Measurements from ENCODE around the gene SRBD1. TPM values are rescaled to one million over a fixed set of nuclear protein-coding genes. Genes with fewer than 3 reads are reported as not detected.

SRBD1 gene, protein sequence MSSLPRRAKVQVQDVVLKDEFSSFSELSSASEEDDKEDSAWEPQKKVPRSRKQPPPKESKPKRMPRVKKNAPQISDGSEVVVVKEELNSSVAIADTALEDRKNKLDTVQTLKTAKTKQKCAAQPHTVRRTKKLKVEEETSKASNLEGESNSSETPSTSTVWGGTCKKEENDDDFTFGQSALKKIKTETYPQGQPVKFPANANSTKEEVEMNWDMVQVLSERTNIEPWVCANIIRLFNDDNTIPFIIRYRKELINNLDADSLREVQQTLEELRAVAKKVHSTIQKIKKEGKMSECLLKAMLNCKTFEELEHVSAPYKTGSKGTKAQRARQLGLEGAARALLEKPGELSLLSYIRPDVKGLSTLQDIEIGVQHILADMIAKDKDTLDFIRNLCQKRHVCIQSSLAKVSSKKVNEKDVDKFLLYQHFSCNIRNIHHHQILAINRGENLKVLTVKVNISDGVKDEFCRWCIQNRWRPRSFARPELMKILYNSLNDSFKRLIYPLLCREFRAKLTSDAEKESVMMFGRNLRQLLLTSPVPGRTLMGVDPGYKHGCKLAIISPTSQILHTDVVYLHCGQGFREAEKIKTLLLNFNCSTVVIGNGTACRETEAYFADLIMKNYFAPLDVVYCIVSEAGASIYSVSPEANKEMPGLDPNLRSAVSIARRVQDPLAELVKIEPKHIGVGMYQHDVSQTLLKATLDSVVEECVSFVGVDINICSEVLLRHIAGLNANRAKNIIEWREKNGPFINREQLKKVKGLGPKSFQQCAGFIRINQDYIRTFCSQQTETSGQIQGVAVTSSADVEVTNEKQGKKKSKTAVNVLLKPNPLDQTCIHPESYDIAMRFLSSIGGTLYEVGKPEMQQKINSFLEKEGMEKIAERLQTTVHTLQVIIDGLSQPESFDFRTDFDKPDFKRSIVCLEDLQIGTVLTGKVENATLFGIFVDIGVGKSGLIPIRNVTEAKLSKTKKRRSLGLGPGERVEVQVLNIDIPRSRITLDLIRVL
- 15.2 and 18.3 TPM in 2 replicates for total RNA-seq

DNA sequence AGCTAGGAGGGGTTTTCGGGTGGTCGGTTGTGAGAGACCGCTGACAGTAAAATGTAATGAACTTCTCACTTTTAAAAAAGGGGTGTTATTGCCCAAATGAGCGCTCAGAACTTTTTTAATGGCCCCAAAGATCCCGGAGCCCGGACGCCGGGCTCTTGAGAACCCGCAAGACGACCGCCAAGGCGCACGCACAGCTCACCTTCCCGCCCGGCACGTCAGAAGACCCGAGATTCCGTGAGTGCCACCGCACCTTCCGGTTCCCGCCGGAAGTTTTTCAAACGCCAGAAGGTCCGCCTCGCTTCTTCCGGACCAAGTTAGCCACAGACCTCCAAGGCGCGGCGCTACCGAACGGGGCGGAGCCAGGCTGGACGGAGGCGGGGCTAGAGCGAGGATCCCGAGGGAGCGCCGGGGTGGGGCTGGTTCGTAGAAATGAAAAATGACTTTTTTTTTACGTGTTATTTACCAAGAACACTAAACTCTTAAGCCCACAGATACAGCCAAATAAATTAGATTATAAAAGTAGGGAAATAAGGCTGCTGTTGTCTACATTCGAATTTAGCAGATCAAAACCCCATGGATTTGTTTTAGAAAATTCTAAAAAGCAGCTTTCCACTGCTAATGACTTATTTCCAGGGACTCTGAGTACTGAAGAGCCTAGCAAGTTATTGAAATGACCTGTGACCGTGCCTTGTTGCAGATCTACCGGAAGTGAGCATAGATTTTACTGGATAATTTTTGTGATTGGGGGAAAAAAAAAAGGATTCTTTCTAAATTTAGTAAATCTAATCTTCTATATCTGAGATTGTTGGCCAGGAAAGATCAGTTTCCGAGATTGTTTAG is at the start of gene SRBD1:
Gene SRBD1 (minus strand): TSS at position 248 of the 840 bp plus-strand sequence. CDS start 5,826 bp downstream, outside the sequence.
- H3K4me3 Mint-ChIP-seq = peak within 1 kb of the TSS; percentile 96
- intact Hi-C loops (cut with micrococcal nuclease) = loop anchor here (1.0 to 5.0 kb wide), 4 partner anchors 26 to 1444 kb away; partner anchors contain the start of genes PPM1B and PRKCE
- H3K27ac Mint-ChIP-seq = peak within 1 kb of the TSS; percentile 92
- H3K36me3 Mint-ChIP-seq (ENCODE audit: low read depth) = peaks cover 4% of the 10 kb centered on the region
- no peaks in the 10 kb centered on the region for H3K27me3 Mint-ChIP-seq (ENCODE audit: insufficient read depth)
- peaks cover 27% of the 10 kb centered on the region for H3K4me1 Mint-ChIP-seq (ENCODE audit: low read depth)
- no peaks in the 10 kb centered on the region for H3K9me3 Mint-ChIP-seq
- DNase-seq (ENCODE audit: low spot score) = peak; percentile 84

GRCh38 chr2:45654250-45654649 is 43.2 kb upstream of the SRBD1 start:
- H3K4me1 Mint-ChIP-seq (ENCODE audit: low read depth) = peaks cover 26% of the 10 kb centered on the region
- H3K27me3 Mint-ChIP-seq (ENCODE audit: insufficient read depth) = peaks cover 18% of the 10 kb centered on the region
- no peak overlapping the region for H3K27ac Mint-ChIP-seq
- peaks cover 2% of the 10 kb centered on the region for H3K36me3 Mint-ChIP-seq (ENCODE audit: low read depth)
- DNase-seq (ENCODE audit: low spot score) = no peak
- intact Hi-C loops (cut with micrococcal nuclease) = no loop called here
- no peaks in the 10 kb centered on the region for H3K9me3 Mint-ChIP-seq
- H3K4me3 Mint-ChIP-seq = no peak overlapping the region

GRCh38 chr2:45653122-45653913 is 42.3 kb upstream of the SRBD1 start:
- Mint-ChIP-seq H3K36me3 (ENCODE audit: low read depth) (peaks cover 2% of the 10 kb centered on the region), H3K4me3 (peak overlapping the region; percentile 87), H3K27me3 (ENCODE audit: insufficient read depth) (peaks cover 20% of the 10 kb centered on the region), H3K27ac (no peak overlapping the region), H3K9me3 (no peaks in the 10 kb centered on the region), H3K4me1 (ENCODE audit: low read depth) (peaks cover 28% of the 10 kb centered on the region)
- intact Hi-C loops (cut with micrococcal nuclease) = no loop called here
- no peak for DNase-seq (ENCODE audit: low spot score)

DNA sequence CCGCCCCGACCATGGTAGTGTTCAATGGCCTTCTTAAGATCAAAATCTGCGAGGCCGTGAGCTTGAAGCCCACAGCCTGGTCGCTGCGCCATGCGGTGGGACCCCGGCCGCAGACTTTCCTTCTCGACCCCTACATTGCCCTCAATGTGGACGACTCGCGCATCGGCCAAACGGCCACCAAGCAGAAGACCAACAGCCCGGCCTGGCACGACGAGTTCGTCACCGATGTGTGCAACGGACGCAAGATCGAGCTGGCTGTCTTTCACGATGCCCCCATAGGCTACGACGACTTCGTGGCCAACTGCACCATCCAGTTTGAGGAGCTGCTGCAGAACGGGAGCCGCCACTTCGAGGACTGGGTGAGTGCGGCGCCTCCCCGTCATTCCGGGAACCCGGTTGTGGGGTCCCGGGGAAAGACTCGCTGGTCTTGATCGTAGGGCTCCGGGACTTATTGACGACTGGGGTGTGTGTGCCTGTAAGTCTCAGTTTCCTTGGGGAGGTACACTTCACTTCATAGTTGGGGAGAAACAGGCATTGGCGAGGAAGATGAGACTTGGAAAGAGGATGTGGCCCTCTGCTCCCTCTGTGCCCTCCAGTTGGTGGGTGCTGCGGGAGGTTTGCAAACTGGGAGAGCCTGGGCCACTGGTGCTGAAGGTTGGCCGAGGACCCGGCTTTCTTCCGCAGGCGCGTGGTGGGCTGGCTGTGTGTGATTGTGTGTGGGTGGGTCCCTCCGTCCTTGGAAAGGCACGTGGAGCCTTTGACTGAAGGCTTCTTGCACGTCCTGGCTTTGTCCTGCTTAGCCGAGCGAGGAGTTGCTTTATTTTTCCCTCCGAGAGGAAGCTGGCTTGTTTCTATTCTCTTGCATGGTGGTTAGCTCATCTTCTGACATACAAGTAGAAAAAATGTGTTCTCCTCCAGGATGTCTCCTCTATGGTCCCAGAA is 41.3 kb upstream of the SRBD1 start:
- Mint-ChIP-seq H3K4me1 (ENCODE audit: low read depth) (peaks cover 28% of the 10 kb centered on the region), H3K27ac (peak overlapping the region; percentile 76), H3K4me3 (peak overlapping the region; percentile 87), H3K9me3 (no peaks in the 10 kb centered on the region), H3K27me3 (ENCODE audit: insufficient read depth) (peaks cover 30% of the 10 kb centered on the region), H3K36me3 (ENCODE audit: low read depth) (peaks cover 2% of the 10 kb centered on the region)
- intact Hi-C loops (cut with micrococcal nuclease) = no loop called here
- DNase-seq (ENCODE audit: low spot score) = peak; percentile 19

GRCh38 chr2:45651415-45652089 is 40.5 kb upstream of the SRBD1 start, which contains the start of gene PRKCE:
Gene PRKCE, plus strand, starts transcription at chr2:45651675.
- DNase-seq (ENCODE audit: low spot score) = no peak
- intact Hi-C loops (cut with micrococcal nuclease) = loop anchor here (1.0 to 2.0 kb wide), 3 partner anchors 40 to 1483 kb away; partner anchors contain the start of genes PPM1B and SRBD1
- Mint-ChIP-seq H3K4me3 (peak within 1 kb of the TSS; percentile 90), H3K27ac (peak within 1 kb of the TSS; percentile 94), H3K4me1 (ENCODE audit: low read depth) (peaks cover 28% of the 10 kb centered on the region), H3K27me3 (ENCODE audit: insufficient read depth) (peaks cover 30% of the 10 kb centered on the region), H3K36me3 (ENCODE audit: low read depth) (peaks cover 2% of the 10 kb centered on the region), H3K9me3 (no peaks in the 10 kb centered on the region)

DNA sequence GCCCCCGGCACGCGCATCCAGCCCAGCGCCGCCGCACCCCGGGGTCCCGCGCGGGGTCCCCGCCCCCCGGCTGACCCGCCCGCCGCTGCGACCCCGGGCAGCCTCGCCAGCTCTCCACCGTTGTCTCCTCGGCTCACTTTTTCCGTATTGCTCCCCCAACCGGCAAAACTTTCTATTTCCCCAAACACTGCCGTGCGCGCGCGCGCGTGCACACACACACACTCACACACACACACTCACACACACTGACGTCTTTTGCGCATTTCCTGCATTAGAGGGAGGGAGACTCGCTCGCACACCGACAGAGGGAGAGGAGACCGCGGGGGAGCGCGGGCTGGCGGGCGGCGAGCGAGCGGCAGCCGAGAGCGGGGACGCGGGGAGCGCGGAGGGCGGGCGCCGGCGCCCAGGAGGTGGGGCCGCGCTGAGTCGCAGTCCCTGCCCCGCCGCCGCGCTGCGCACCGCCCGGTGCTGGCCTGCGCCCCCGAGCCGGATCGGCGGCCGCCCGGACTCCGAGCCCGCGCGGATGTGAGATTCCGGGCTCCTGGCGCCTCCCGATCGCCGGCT is 39.9 kb upstream of the SRBD1 start:
- H3K4me1 Mint-ChIP-seq (ENCODE audit: low read depth) = peaks cover 28% of the 10 kb centered on the region
- peak; percentile 88 for DNase-seq (ENCODE audit: low spot score)
- H3K9me3 Mint-ChIP-seq = no peaks in the 10 kb centered on the region
- H3K27me3 Mint-ChIP-seq (ENCODE audit: insufficient read depth) = peaks cover 32% of the 10 kb centered on the region
- intact Hi-C loops (cut with micrococcal nuclease) = loop anchor here (1.0 to 2.0 kb wide), 4 partner anchors 40 to 1482 kb away; partner anchors contain the start of genes PPM1B and SRBD1
- peaks cover 2% of the 10 kb centered on the region for H3K36me3 Mint-ChIP-seq (ENCODE audit: low read depth)
- H3K4me3 Mint-ChIP-seq = peak overlapping the region; percentile 90
- H3K27ac Mint-ChIP-seq = peak overlapping the region; percentile 94

GRCh38 chr2:45649858-45650811 is 39.1 kb upstream of the SRBD1 start:
- H3K27me3 Mint-ChIP-seq (ENCODE audit: insufficient read depth) = peaks cover 32% of the 10 kb centered on the region
- intact Hi-C loops (cut with micrococcal nuclease) = loop anchor here (1.0 to 10.0 kb wide), 3 partner anchors 82 to 1481 kb away; partner anchors contain the start of gene PPM1B
- H3K4me1 Mint-ChIP-seq (ENCODE audit: low read depth) = peaks cover 28% of the 10 kb centered on the region
- peak overlapping the region; percentile 87 for H3K4me3 Mint-ChIP-seq
- H3K36me3 Mint-ChIP-seq (ENCODE audit: low read depth) = peaks cover 2% of the 10 kb centered on the region
- H3K27ac Mint-ChIP-seq = peak overlapping the region; percentile 76
- DNase-seq (ENCODE audit: low spot score) = peak; percentile 21
- no peaks in the 10 kb centered on the region for H3K9me3 Mint-ChIP-seq

DNA sequence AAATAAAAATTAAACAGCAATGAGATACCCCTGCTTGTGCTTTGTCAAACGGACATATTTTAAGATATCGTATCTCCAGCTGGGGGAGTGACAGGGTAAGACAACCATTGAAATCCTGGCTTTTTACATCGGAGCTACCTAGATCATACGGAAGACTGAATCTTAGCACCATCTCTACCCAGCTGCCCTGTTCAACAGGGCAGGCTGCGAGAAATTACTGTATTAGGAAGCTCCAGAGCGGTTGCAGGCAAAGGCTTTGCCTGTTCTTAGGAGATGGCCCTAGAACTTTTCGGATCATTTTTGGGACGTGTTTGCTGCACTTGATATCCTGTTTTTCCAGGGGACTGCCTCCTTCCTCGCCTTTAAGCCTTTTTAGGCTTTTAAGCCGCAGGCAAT is 38.4 kb upstream of the SRBD1 start:
- peaks cover 32% of the 10 kb centered on the region for H3K27me3 Mint-ChIP-seq (ENCODE audit: insufficient read depth)
- DNase-seq (ENCODE audit: low spot score) = no peak
- H3K4me3 Mint-ChIP-seq = peak overlapping the region; percentile 83
- H3K9me3 Mint-ChIP-seq = no peaks in the 10 kb centered on the region
- intact Hi-C loops (cut with micrococcal nuclease) = loop anchor here (10.0 kb wide), 1 partner anchor 715 kb away; no protein-coding TSS in a partner anchor
- peaks cover 2% of the 10 kb centered on the region for H3K36me3 Mint-ChIP-seq (ENCODE audit: low read depth)
- H3K27ac Mint-ChIP-seq = peak overlapping the region; percentile 54
- peaks cover 28% of the 10 kb centered on the region for H3K4me1 Mint-ChIP-seq (ENCODE audit: low read depth)

GRCh38 chr2:45648636-45649035 is 37.6 kb upstream of the SRBD1 start:
- DNase-seq (ENCODE audit: low spot score) = no peak
- Mint-ChIP-seq H3K27ac (no peak overlapping the region), H3K4me3 (no peak overlapping the region), H3K9me3 (no peaks in the 10 kb centered on the region), H3K36me3 (ENCODE audit: low read depth) (peaks cover 2% of the 10 kb centered on the region), H3K4me1 (ENCODE audit: low read depth) (peaks cover 25% of the 10 kb centered on the region), H3K27me3 (ENCODE audit: insufficient read depth) (peaks cover 32% of the 10 kb centered on the region)
- intact Hi-C loops (cut with micrococcal nuclease) = loop anchor here (10.0 kb wide), 1 partner anchor 716 kb away; no protein-coding TSS in a partner anchor

Measured in activated T-helper 1 cell treated with anti-CD3 and anti-CD28 coated beads, Interleukin-12 subunit alpha, Interleukin-12 subunit beta, Interleukin-2, Interleukin-4 antibody, amounts not matched to agents 30 ng/mL and 10 ng/mL and 1 ng/mL, durations not matched to agents 14 hours and 24 hours and 36 hours (primary cell).